Amniotic epithelial cell (primary cell): ENCODE results near the gene FXYD1.

Experiments
- DNase-seq: peaks from one replicate; pipeline ENCODE4 v3.0.0-alpha.2; 2010; ENCODE audit warnings: low read depth

FXYD1 gene

GRCh38 chr19:35125270-35125717, 13.3 kb upstream of the FXYD1 start:
- DNase-seq = no peak

GRCh38 chr19:35125749-35126623, 12.6 kb upstream of the FXYD1 start:
- DNase-seq = no peak

- DNase-seq = no peak
Measured at GRCh38 chr19:35126624-35126959, 12.0 kb upstream of the FXYD1 start.

GRCh38 chr19:35127871-35128270, 10.8 kb upstream of the FXYD1 start:
- no peak for DNase-seq

DNA sequence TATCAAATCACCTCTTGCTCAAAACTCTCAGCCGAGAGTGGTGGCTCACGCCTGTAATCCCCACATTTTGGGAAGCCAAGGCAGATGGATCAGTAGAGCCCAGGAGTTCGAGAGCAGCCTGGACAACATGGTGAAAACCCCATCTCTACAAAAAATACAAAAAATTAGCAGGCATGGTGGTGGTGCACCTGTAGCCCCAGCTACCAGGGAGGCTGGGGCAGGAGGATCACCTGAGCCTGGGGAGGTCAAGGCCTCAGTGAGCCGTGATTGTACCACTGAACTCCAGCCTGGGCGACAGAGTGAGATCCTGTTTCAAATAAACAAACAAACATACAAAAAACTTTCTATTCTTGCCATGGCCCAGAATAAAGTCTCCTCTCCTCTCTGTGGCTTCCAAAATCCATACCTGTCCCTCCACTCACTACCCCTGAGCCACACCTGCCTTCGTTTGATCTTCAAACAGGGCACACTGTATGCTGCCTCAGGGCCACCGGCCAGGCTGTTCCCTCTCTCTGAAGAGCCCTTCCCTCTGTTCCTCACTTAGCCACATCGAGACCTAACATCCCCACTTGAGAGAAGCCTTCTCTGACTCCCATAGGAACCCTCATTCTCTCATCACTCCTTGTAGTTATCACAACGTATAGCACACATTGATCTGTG, 10.1 kb upstream of the FXYD1 start:
- DNase-seq = no peak

DNA sequence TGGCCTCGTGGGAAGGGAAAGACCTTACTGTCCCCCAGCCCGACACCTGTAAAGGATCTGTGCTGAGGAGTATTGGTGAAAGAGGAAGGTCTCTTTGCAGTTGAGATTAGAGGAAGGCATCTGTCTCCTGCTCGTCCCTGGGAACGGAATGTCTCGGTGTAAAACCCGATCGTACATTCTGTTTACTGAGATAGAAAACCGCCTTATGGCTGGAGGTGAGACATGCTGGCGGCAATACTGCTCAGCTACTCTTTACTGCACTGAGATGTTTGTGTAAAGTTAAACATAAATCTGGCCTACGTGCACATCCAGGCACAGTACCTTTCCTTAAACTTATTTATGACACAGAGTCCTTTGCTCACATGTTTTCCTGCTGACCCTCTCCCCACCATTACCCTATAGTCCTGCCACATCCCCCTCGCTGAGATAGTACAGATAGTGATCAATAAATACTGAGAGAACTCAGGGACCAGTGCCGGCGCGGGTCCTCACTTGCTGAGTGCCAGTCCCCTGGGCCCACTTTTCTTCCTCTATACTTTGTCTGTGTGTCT, 8.8 kb upstream of the FXYD1 start:
- peak; percentile 40 for DNase-seq

DNA sequence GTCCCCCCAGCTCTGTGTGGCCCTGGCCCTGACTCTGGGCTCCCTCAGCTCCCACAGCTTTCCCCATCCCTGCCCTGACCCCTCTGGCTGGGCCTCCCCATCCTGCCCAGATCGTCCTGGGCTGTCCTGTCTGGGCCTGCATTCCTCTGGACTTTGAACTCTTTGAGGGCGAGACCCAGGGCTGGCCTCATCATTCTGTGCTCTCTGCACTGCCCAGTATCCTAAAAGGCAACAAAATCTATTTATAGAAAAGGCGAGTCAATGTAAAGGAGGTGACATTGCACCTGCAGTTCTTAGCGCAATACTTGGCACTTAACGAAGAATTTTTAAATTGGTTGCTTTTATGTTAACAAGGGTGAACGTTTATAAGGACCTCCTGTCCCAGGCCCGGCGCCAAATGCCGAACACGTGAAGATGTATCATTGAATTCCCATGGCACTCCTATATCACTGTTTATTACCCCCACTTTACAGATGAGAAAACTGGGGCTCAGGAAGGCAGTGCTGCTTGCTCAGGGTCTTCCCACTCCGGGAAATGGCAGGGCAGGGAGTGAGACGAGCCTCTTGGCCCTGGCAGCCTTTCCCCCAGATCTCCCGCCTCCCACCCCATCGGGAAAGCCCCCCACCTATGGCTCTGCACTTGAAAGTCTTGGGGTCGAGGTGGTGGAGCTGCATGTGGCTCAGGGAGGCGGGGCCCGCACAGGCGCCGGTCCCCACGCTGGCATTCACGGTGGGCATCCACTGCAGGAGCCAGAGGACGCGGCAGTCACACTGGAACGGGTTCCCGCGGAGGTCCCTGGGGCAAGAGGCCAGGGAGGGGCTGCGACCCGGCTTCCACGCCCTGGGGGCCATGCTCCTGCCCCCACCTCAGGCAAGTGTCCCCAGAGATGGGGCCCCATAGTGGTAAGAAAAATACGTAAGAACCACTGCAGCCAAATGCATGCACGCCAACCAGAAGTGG, 7.6 kb upstream of the FXYD1 start:
- no peak for DNase-seq

GRCh38 chr19:35132254-35132653, 6.4 kb upstream of the FXYD1 start:
- no peak for DNase-seq

- no peak for DNase-seq
Measured at GRCh38 chr19:35133826-35134225, 4.8 kb upstream of the FXYD1 start.

GRCh38 chr19:35134601-35135242, 3.9 kb upstream of the FXYD1 start, which contains the start of gene LGI4:
Gene LGI4, minus strand, starts transcription at chr19:35135059. Its CDS starts 379 bp downstream, at chr19:35134680.
- peak; percentile 43 for DNase-seq

GRCh38 chr19:35135389-35135909, 3.2 kb upstream of the FXYD1 start:
- peak; percentile 61 for DNase-seq

- DNase-seq = no peak
Measured at GRCh38 chr19:35136231-35136630, 2.4 kb upstream of the FXYD1 start.

GRCh38 chr19:35136977-35137702, 1.5 kb upstream of the FXYD1 start:
- no peak for DNase-seq

DNA sequence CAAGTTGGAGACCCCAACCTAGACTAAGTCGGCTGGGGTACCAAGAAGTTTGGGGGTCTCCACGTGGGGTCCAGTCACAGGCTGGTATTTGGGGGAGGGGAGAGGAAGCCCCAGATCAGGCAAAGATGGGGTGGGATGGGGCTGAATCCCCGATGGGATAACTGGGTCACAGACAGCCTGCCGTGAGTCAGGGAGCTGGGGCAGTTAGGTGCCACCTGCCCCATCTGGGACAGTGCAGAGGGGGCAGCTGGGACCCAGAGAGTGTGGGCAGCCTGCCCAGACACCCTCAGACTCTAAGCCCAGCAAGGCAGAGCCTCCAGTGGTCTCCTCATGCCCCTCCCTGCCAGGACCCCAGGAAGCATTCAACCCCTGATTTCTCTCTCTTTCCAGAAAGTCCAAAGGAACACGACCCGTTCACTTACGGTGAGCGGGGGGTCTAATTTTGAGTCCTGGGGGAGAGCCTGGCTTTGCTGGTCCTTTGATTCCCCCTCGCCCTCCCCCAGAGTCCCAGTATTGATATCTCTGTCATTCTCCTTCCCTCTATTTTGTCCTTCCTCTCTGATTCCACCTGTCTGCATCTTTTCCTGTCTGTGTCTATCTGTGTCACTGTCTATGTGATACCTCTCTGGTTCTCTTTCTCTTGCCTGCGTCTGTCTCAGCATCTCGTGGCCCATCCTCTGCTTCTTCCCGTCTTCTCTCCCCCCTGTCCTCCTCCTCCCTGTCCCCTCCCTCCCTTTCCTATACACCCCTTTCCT, 1.8 kb downstream of the FXYD1 start:
- DNase-seq = no peak

GRCh38 chr19:35140962-35141836, 2.6 kb downstream of the FXYD1 start:
- peak; percentile 86 for DNase-seq

- peak; percentile 42 for DNase-seq
Measured at GRCh38 chr19:35141837-35142605, 3.4 kb downstream of the FXYD1 start.

DNA sequence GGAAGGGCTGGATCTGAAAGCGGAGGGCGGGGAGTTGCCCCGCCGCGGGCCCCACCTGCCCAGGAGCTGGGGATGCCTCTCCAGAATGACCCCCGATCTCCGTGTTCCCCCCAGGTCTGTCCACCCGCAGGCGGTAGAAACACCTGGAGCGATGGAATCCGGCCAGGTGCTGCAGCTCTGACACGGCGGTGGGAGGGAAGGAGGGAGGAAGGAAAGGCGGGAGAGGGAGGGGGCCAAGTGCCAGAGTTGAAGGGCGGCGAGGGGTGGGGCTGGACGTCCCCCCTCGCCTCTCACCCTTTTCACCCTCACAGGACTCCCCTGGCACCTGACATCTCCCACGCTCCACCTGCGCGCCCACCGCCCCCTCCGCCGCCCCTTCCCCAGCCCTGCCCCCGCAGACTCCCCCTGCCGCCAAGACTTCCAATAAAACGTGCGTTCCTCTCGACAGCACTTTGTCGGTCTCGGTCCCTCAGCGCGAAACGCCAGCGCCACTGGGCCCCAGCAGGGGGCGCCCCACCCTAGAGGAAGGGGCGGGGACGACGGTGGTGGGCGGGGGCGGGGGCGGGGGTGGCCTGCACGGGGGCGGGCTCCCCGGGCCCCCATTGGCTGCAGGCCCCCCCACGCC, 4.1 kb downstream of the FXYD1 start:
- DNase-seq = no peak
